HepG2 (cell line): ENCODE measurements around the gene KLHL18. TPM values are rescaled to one million over a fixed set of nuclear protein-coding genes. Genes with fewer than 3 reads are reported as not detected.

Experiments
- ATAC-seq: fragments of 200-7000 bp; cut with Tn5 transposase; 3 replicates; pipeline ENCODE4 v1.9.1; 2020; ENCODE audit warnings: mild to moderate bottlenecking, moderate library complexity
- BruUV-seq: library from RNA; stranded (reverse); fragments of 400-500 nt; replicated peaks from 2 replicates; lab custom pipeline; 2021; lab: Mats Ljungman, UMichigan
- CTCF ChIA-PET: fragments of 300-600 bp; formaldehyde crosslinking; extraction: SDS; loops from one replicate; lab custom pipeline; 2021; ENCODE audit warnings: low total read pairs, inconsistent platforms, low intra/inter-chr PET ratio; lab: Yijun Ruan, JAX
- POLR2A ChIA-PET: fragments of 350-600 bp; sonication (Branson Sonifier 250); formaldehyde crosslinking; loops from one replicate; lab custom pipeline; 2020; ENCODE audit warnings: antibody characterized with exemption, inconsistent platforms; lab: Yijun Ruan, JAX
- DNase-seq: peaks from one replicate; pipeline ENCODE4 v3.0.0-alpha.2; 2015; ENCODE audit warnings: low spot score
- FAIRE-seq: peaks from 3 replicates; lab custom pipeline; 2011; peaks lifted over from hg19 to GRCh38; lab: Jason Lieb, UNC
- H2AFZ ChIP-seq: one replicate; pipeline ENCODE4 v1.6.1; 2011; ENCODE audit warnings: low read length, inconsistent platforms
- H3K27ac ChIP-seq: fragments of 300-600 bp; 3 replicates; pipeline ENCODE4 v1.8.0; 2011; ENCODE audit warnings: mixed run types, mild to moderate bottlenecking, mixed read lengths, low read length, inconsistent platforms; ENCODE audit not compliant: insufficient read depth; ENCODE audit errors: extremely low read length
- H3K27me3 ChIP-seq, 2 experiments: fragments of 200-600 bp in 1 of 2; 2 replicates in 1 of 2; 3 replicates in 1 of 2; pipeline versions ENCODE4 v1.6.0 to v1.8.0; 2011; ENCODE audit warnings: low read length in 2 of 2, mild to moderate bottlenecking in 2 of 2, moderate library complexity in 2 of 2, inconsistent platforms in 1 of 2; ENCODE audit not compliant: insufficient read depth in 2 of 2, control insufficient read depth in 1 of 2
- H3K36me3 ChIP-seq, 2 experiments: fragments of 200-600 bp in 1 of 2; replicated peaks in 1 of 2; 2 replicates in 1 of 2; 3 replicates in 1 of 2; pipeline versions ENCODE4 v1.5.1 to v1.8.0; 2011; ENCODE audit warnings: low read length in 2 of 2, inconsistent platforms in 1 of 2; ENCODE audit not compliant: insufficient read depth in 2 of 2, control insufficient read depth in 1 of 2
- H3K4me1 ChIP-seq: 2 replicates; pipeline ENCODE4 v1.5.1; 2012; ENCODE audit warnings: low read length, inconsistent platforms; ENCODE audit not compliant: insufficient read depth
- H3K4me2 ChIP-seq: 2 replicates; pipeline ENCODE4 v1.6.0; 2011; ENCODE audit warnings: low read depth, low read length, inconsistent platforms
- H3K4me3 ChIP-seq, 3 experiments: fragments of 200-600 bp in 1 of 3; sonication (generic), shearing (Covaris generic) in 1 of 3; replicated peaks in 1 of 3; 2 replicates each; pipeline ENCODE4 v1.5.1; 2011 to 2016; ENCODE audit warnings: low read length in 3 of 3, inconsistent platforms in 2 of 3, low read depth in 2 of 3, mild to moderate bottlenecking in 2 of 3, control low read depth in 1 of 3, mixed read lengths in 1 of 3; ENCODE audit not compliant: insufficient read depth in 1 of 3
- H3K79me2 ChIP-seq: one replicate; pipeline ENCODE4 v1.6.1; 2011; ENCODE audit warnings: low read length, inconsistent platforms; ENCODE audit not compliant: insufficient read depth
- H3K9ac ChIP-seq: 2 replicates; pipeline ENCODE4 v1.6.0; 2011; ENCODE audit warnings: mild to moderate bottlenecking, low read depth, low read length, inconsistent platforms; ENCODE audit not compliant: insufficient read depth
- H3K9me3 ChIP-seq: 2 replicates; pipeline ENCODE4 v1.5.1; 2012; ENCODE audit warnings: mild to moderate bottlenecking, low read length
- H4K20me1 ChIP-seq: 2 replicates; pipeline ENCODE4 v1.6.0; 2011; ENCODE audit warnings: inconsistent platforms, mild to moderate bottlenecking, low read length, moderate library complexity; ENCODE audit not compliant: insufficient read depth
- ARNT ChIP-seq: fragments of 450-650 bp; IDR thresholded peaks from 2 replicates; pipeline ENCODE4 v1.6.1; 2017
- BORCS8-MEF2B ChIP-seq: sonication (generic); formaldehyde crosslinking; IDR thresholded peaks from 2 replicates; pipeline ENCODE4 v1.8.0; 2022; ENCODE audit warnings: mild to moderate bottlenecking, missing genetic modification reagents
- CTCF ChIP-seq: sonication (generic); formaldehyde crosslinking; IDR thresholded peaks from 2 replicates; pipeline ENCODE4 v1.5.0; 2020; ENCODE audit warnings: mild to moderate bottlenecking, missing genetic modification reagents, moderate library complexity
- MAX ChIP-seq: IDR thresholded peaks from 2 replicates; pipeline ENCODE4 v1.6.1; 2012; ENCODE audit warnings: inconsistent platforms
- MTF1 ChIP-seq: sonication (generic); formaldehyde crosslinking; IDR thresholded peaks from 2 replicates; pipeline ENCODE4 v1.5.0; 2020; ENCODE audit warnings: missing genetic modification reagents
- MYPOP ChIP-seq: sonication (generic); formaldehyde crosslinking; IDR thresholded peaks from 2 replicates; pipeline ENCODE4 v1.8.1; 2023; ENCODE audit warnings: mild to moderate bottlenecking, moderate library complexity, missing genetic modification reagents
- NFATC3 ChIP-seq: sonication (generic); formaldehyde crosslinking; IDR thresholded peaks from 2 replicates; pipeline ENCODE4 v1.5.1; 2020; ENCODE audit warnings: mild to moderate bottlenecking, missing genetic modification reagents
- SAP130 ChIP-seq: IDR thresholded peaks from 2 replicates; pipeline ENCODE4 v1.6.1; 2016; ENCODE audit warnings: low read depth
- SMAD1 ChIP-seq: sonication (generic); formaldehyde crosslinking; IDR thresholded peaks from 2 replicates; pipeline ENCODE4 v1.4.0; 2020; ENCODE audit warnings: missing genetic modification reagents, low read depth, mild to moderate bottlenecking, borderline replicate concordance
- ZBTB20 ChIP-seq: sonication (generic); formaldehyde crosslinking; IDR thresholded peaks from 2 replicates; pipeline ENCODE4 v1.8.1; 2023; ENCODE audit warnings: missing genetic modification reagents, low read depth, mild to moderate bottlenecking, borderline replicate concordance
- ZNF275 ChIP-seq: sonication (generic); formaldehyde crosslinking; IDR thresholded peaks from 2 replicates; pipeline ENCODE4 v1.8.0; 2022; ENCODE audit warnings: missing genetic modification reagents, mild to moderate bottlenecking, inconsistent platforms, borderline replicate concordance
- ZNF562 ChIP-seq: sonication (generic); formaldehyde crosslinking; IDR thresholded peaks from 2 replicates; pipeline ENCODE4 v1.8.0; 2022; ENCODE audit warnings: missing genetic modification reagents, borderline replicate concordance
- ZNF772 ChIP-seq: sonication (generic); formaldehyde crosslinking; IDR thresholded peaks from 2 replicates; pipeline ENCODE4 v1.5.0; 2020; ENCODE audit warnings: mild to moderate bottlenecking, missing genetic modification reagents
- WGBS: methylation state at CpG from one replicate; pipeline ENCODE4 v1.1.6; 2017; ENCODE audit warnings: low lambda C conversion rate; 5-methylcytosine and 5-hydroxymethylcytosine counted together
- in situ Hi-C: cut with HindIII; loops from 2 replicates; pipeline ENCODE4 v1.10.0; 2017; ENCODE audit warnings: low pct_unique_long_range_greater_than_20kb; ENCODE audit not compliant: extremely low pct_ligation_motif_present
- intact Hi-C: fragments of 100-400 bp; cut with micrococcal nuclease; formaldehyde crosslinking; loops from one replicate; pipeline ENCODE4 v1.10.0; 2022; ENCODE audit not compliant: unreplicated experiment
- polyA plus RNA-seq, 8 experiments: library from polyadenylated mRNA; depleted of rRNA in 3 of 8; stranded (reverse) in 7 of 8; unstranded in 1 of 8; fragments of >200 nt; fragmentation: Illumina TruSeq in 4 of 8; extraction: Trizol in 4 of 8; gene quantifications; 2 replicates each; pipeline versions ENCODE4 v1.2.1 to v1.2.3, GENCODE V29; 2011 to 2016; ENCODE audit warnings: low read depth in 4 of 8, missing spikeins in 1 of 8, mixed read lengths in 1 of 8; ENCODE audit not compliant: insufficient read depth in 1 of 8
- total RNA-seq, 5 experiments: library from RNA; depleted of rRNA; stranded (reverse); fragments of >200 nt; fragmentation: Illumina TruSeq; extraction: Trizol; gene quantifications; 2 replicates each; pipeline ENCODE4 v1.2.3, GENCODE V29; 2016; ENCODE audit warnings: low read depth in 1 of 5

The KLHL18 gene
- total and polyA plus RNA-seq, 2 of the 13 experiments (the other 11 are each of a cell fraction or from before 2014, with no cell fraction given) = 17.5 to 18.8 TPM

- H3K79me2 ChIP-seq = peaks cover 32% of the 10 kb centered on the region
- no peak for ATAC-seq
- H3K36me3 ChIP-seq = peaks cover 3 to 6% of the 10 kb centered on the region in 2 experiments; a peak in 4 of 5 replicates
- WGBS = 80% methylated on average over 2 of the region's 2 CpGs
- no peak for DNase-seq
- H3K9ac ChIP-seq = no peak overlapping the region
- no peak overlapping the region for H2AFZ ChIP-seq
- H3K9me3 ChIP-seq = no peaks in the 10 kb centered on the region
- ChIA-PET POLR2A (interaction anchor here (0.8 kb wide), 1 partner anchor 13 kb away, joined by 3 read pairs; the partner anchor contains the start of genes KIF9 and KLHL18), CTCF (no interaction called here)
- intact Hi-C loops = no loop called here
- H3K27ac ChIP-seq = no peak overlapping the region
- H3K4me2 ChIP-seq = no peak overlapping the region
- H3K4me3 ChIP-seq = no peak overlapping the region
- no peak for FAIRE-seq
- H4K20me1 ChIP-seq = no peaks in the 10 kb centered on the region
- in situ Hi-C loops = no loop called here
- H3K4me1 ChIP-seq = peaks cover 33% of the 10 kb centered on the region
- H3K27me3 ChIP-seq = no peaks in the 10 kb centered on the region
- BruUV-seq = no TSS peak
- TF ChIP-seq ZNF275 (CRISPR knock-in tag) = no peak
- TF ChIP-seq SMAD1 (CRISPR knock-in tag) = no peak
- TF ChIP-seq NFATC3 = no peak
- TF ChIP-seq SAP130 (CRISPR knock-in tag) = no peak
- TF ChIP-seq MYPOP (CRISPR knock-in tag) = no peak
- TF ChIP-seq BORCS8-MEF2B (CRISPR knock-in tag) = no peak
- TF ChIP-seq MAX = no peak
- TF ChIP-seq ZNF562 = no peak
- no peak for TF ChIP-seq ZNF772 (CRISPR knock-in tag)
- no peak for TF ChIP-seq ARNT
- TF ChIP-seq MTF1 (CRISPR knock-in tag) = no peak
- no peak for TF ChIP-seq ZBTB20 (CRISPR knock-in tag)
- no peak for TF ChIP-seq CTCF (CRISPR knock-in tag)
These were observed 12.6 kb downstream of the KLHL18 start for GRCh38 chr3:47295322-47295721.
